Fibroblast of skin of right quadriceps (primary cell): ENCODE measurements around the gene GPRIN3.
"Not testable (repeated sequence)": the region's sequence is repeated elsewhere in the genome, so short reads cannot be mapped to it uniquely, and the experiment has no call there.

Experiments
- DNase-seq: peaks from one replicate; pipeline ENCODE4 v3.0.0-alpha.2; 2013

GPRIN3 gene

GRCh38 chr4:89309154-89309553 lies 1.6 kb upstream of the GPRIN3 start:
- not testable (repeated sequence) for DNase-seq

GRCh38 chr4:89308161-89308500 lies 531 bp upstream of the GPRIN3 start:
- no peak for DNase-seq

- no peak for DNase-seq
Measured at GRCh38 chr4:89307178-89307445, 488 bp downstream of the GPRIN3 start.

GRCh38 chr4:89306486-89307177 lies 968 bp downstream of the GPRIN3 start:
- DNase-seq = no peak

- DNase-seq = peak; percentile 32
Measured at GRCh38 chr4:89305712-89306437, 1.7 kb downstream of the GPRIN3 start.

GRCh38 chr4:89305028-89305427 lies 2.6 kb downstream of the GPRIN3 start:
- no peak for DNase-seq

GRCh38 chr4:89303814-89304388 lies 3.7 kb downstream of the GPRIN3 start:
- DNase-seq = no peak

GRCh38 chr4:89303177-89303576 lies 4.4 kb downstream of the GPRIN3 start:
- no peak for DNase-seq

GRCh38 chr4:89301902-89302301 lies 5.7 kb downstream of the GPRIN3 start:
- DNase-seq = no peak

GRCh38 chr4:89301003-89301402 lies 6.6 kb downstream of the GPRIN3 start:
- no peak for DNase-seq

- DNase-seq = no peak
Measured at GRCh38 chr4:89300499-89300898, 7.1 kb downstream of the GPRIN3 start.

GRCh38 chr4:89300060-89300459 lies 7.5 kb downstream of the GPRIN3 start:
- DNase-seq = no peak

GRCh38 chr4:89299153-89299791 lies 8.3 kb downstream of the GPRIN3 start:
- DNase-seq = no peak

GRCh38 chr4:89298788-89299152 lies 8.8 kb downstream of the GPRIN3 start:
- DNase-seq = peak; percentile 39

GRCh38 chr4:89298155-89298554 lies 9.4 kb downstream of the GPRIN3 start:
- no peak for DNase-seq

- DNase-seq = no peak
Measured at GRCh38 chr4:89296896-89297295, 10.7 kb downstream of the GPRIN3 start.

- DNase-seq = no peak
Measured at GRCh38 chr4:89296399-89296798, 11.2 kb downstream of the GPRIN3 start.

- no peak for DNase-seq
Measured at GRCh38 chr4:89295415-89295927, 12.1 kb downstream of the GPRIN3 start.

GRCh38 chr4:89294573-89295269 lies 12.9 kb downstream of the GPRIN3 start:
- DNase-seq = no peak

GRCh38 chr4:89293299-89293698 lies 14.3 kb downstream of the GPRIN3 start:
- no peak for DNase-seq

GRCh38 chr4:89290727-89291516 lies 16.7 kb downstream of the GPRIN3 start:
- no peak for DNase-seq

GRCh38 chr4:89289312-89289711 lies 18.3 kb downstream of the GPRIN3 start:
- no peak for DNase-seq

GRCh38 chr4:89288430-89288829 lies 19.2 kb downstream of the GPRIN3 start:
- DNase-seq = no peak
